ENCODE results near the gene WFIKKN1.

DNA sequence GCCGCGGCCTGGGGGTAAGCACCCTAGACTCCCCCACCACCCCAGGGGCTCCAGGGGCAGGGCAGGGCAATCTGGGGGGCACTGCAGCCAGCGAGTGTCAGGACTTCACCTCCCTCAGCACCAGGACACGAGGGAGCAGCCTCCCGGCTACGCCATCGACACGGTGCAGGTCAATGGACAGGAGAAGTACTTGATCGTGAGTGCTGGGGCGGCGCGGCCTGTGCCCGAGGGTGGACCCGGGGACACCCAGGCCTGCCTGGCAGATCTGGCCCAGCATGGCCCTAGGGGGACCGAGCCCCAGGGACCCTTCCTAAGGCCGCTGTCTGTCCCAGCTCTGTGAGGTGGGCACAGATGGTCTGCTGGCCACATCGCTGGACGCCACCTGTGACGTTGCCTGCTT is 41.6 kb downstream of the WFIKKN1 start:
- TF ChIP-seq RBAK (CRISPR knock-in tag; IDR thresholded peaks at IDR 0.05): no peak
- no peak for TF ChIP-seq EZH2 (conservative IDR thresholded peaks at IDR 0.05; ENCODE audit: low read depth, low read length)
- TF ChIP-seq ZBTB21 (CRISPR knock-in tag; IDR thresholded peaks at IDR 0.05): no peak
- no peak for TF ChIP-seq SALL2 (CRISPR knock-in tag; IDR thresholded peaks at IDR 0.05)
- TF ChIP-seq, protein P1, sequence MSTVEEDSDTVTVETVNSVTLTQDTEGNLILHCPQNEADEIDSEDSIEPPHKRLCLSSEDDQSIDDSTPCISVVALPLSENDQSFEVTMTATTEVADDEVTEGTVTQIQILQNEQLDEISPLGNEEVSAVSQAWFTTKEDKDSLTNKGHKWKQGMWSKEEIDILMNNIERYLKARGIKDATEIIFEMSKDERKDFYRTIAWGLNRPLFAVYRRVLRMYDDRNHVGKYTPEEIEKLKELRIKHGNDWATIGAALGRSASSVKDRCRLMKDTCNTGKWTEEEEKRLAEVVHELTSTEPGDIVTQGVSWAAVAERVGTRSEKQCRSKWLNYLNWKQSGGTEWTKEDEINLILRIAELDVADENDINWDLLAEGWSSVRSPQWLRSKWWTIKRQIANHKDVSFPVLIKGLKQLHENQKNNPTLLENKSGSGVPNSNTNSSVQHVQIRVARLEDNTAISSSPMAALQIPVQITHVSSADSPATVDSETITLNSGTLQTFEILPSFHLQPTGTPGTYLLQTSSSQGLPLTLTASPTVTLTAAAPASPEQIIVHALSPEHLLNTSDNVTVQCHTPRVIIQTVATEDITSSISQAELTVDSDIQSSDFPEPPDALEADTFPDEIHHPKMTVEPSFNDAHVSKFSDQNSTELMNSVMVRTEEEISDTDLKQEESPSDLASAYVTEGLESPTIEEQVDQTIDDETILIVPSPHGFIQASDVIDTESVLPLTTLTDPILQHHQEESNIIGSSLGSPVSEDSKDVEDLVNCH (CRISPR knock-in tag; IDR thresholded peaks at IDR 0.05): no peak
- TF ChIP-seq, protein P2, sequence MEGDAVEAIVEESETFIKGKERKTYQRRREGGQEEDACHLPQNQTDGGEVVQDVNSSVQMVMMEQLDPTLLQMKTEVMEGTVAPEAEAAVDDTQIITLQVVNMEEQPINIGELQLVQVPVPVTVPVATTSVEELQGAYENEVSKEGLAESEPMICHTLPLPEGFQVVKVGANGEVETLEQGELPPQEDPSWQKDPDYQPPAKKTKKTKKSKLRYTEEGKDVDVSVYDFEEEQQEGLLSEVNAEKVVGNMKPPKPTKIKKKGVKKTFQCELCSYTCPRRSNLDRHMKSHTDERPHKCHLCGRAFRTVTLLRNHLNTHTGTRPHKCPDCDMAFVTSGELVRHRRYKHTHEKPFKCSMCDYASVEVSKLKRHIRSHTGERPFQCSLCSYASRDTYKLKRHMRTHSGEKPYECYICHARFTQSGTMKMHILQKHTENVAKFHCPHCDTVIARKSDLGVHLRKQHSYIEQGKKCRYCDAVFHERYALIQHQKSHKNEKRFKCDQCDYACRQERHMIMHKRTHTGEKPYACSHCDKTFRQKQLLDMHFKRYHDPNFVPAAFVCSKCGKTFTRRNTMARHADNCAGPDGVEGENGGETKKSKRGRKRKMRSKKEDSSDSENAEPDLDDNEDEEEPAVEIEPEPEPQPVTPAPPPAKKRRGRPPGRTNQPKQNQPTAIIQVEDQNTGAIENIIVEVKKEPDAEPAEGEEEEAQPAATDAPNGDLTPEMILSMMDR (CRISPR knock-in tag; IDR thresholded peaks at IDR 0.05): no peak
- no peak for TF ChIP-seq ZNF207 (IDR thresholded peaks at IDR 0.05; ENCODE audit: borderline replicate concordance)
- TF ChIP-seq AHR (CRISPR knock-in tag; IDR thresholded peaks at IDR 0.05): no peak
- no peak for TF ChIP-seq KAT7 (CRISPR knock-in tag; IDR thresholded peaks at IDR 0.05; ENCODE audit: borderline replicate concordance)
- no peak for TF ChIP-seq ZNF282 (IDR thresholded peaks at IDR 0.05; ENCODE audit: partially characterized antibody)
- no peak for TF ChIP-seq EP300 (IDR thresholded peaks at IDR 0.05; ENCODE audit: low read depth in 2 of 2, low read length in 2 of 2)
- no peak for TF ChIP-seq EP300 (CRISPR knock-in tag; IDR thresholded peaks at IDR 0.05; ENCODE audit: borderline replicate concordance)
- no peak for TF ChIP-seq RAD21 (CRISPR knock-in tag; IDR thresholded peaks at IDR 0.05)
- no peak for TF ChIP-seq RFX5 (IDR thresholded peaks at IDR 0.05; ENCODE audit: low read depth, low read length)
